KMS-11 (cell line): ENCODE measurements around the gene LRRC4C.

Experiments used
- H2AFZ ChIP-seq: fragments of 200-600 bp; sonication (generic); 2 replicates; pipeline ENCODE4 v1.6.1; 2016; ENCODE audit warnings: antibody characterized with exemption, mixed run types, low read depth
- H3K27ac ChIP-seq: fragments of 200-600 bp; sonication (generic); 2 replicates; pipeline ENCODE4 v1.6.1; 2016; ENCODE audit warnings: mild to moderate bottlenecking, mixed run types
- H3K27me3 ChIP-seq: fragments of 200-600 bp; sonication (generic); 2 replicates; pipeline ENCODE4 v1.6.1; 2017; ENCODE audit warnings: mild to moderate bottlenecking, low read depth, mixed run types, moderate library complexity; ENCODE audit not compliant: insufficient read depth
- H3K36me3 ChIP-seq: fragments of 200-600 bp; sonication (generic); 2 replicates; pipeline ENCODE4 v1.6.1; 2017; ENCODE audit warnings: mild to moderate bottlenecking, mixed run types; ENCODE audit not compliant: insufficient read depth
- H3K4me1 ChIP-seq: fragments of 200-600 bp; sonication (generic); 2 replicates; pipeline ENCODE4 v1.6.1; 2016; ENCODE audit warnings: mild to moderate bottlenecking, low read depth, mixed run types; ENCODE audit not compliant: poor library complexity, severe bottlenecking
- H3K4me2 ChIP-seq: fragments of 200-600 bp; sonication (generic); 2 replicates; pipeline ENCODE4 v1.7.0; 2016; ENCODE audit warnings: mild to moderate bottlenecking, mixed run types
- H3K4me3 ChIP-seq: fragments of 200-600 bp; sonication (generic); IDR thresholded peaks from 2 replicates; pipeline ENCODE4 v1.6.1; 2017; ENCODE audit warnings: low read depth, low read length, mixed read lengths; ENCODE audit not compliant: insufficient read depth
- H3K79me2 ChIP-seq: fragments of 200-600 bp; sonication (generic); 2 replicates; pipeline ENCODE4 v1.6.1; 2016; ENCODE audit warnings: low read depth, mixed run types; ENCODE audit not compliant: insufficient read depth
- H3K9ac ChIP-seq: fragments of 200-600 bp; sonication (generic); 2 replicates; pipeline ENCODE4 v1.6.1; 2016; ENCODE audit warnings: mild to moderate bottlenecking, mixed run types
- H4K20me1 ChIP-seq: fragments of 200-600 bp; sonication (generic); 2 replicates; pipeline ENCODE4 v1.6.1; 2016; ENCODE audit warnings: mild to moderate bottlenecking, mixed run types; ENCODE audit not compliant: insufficient read depth
- TF ChIP-seq, protein P1 (sequence below): fragments of 200-600 bp; sonication (generic); conservative IDR thresholded peaks from 2 replicates; pipeline ENCODE4 v1.6.1; 2017; ENCODE audit warnings: low read depth, mild to moderate bottlenecking, antibody characterized with exemption, low read length, moderate library complexity, mixed read lengths

LRRC4C gene

DNA sequence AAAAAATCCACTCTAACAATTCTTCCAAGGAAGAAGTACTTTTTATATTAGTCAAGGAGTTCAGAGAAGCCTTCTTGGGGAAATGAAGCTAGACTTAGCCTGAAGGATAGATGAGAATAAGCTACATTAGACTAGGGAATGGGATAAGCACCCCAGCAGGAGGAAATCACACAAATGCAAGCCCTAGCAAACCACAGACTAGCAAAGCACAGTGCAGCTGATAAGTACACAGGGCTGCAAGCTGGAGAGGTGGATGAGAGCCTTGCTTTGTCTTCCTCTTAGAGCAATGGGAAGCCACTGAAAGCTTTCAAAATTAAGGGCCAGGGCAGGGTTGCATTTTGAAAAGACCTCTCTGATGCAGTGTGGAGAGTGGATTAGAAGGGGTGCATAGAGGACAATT, 946.2 kb downstream of the LRRC4C start:
- no peak overlapping the region for H3K4me2 ChIP-seq
- H3K4me1 ChIP-seq: no peaks in the 10 kb centered on the region
- no peaks in the 10 kb centered on the region for H3K36me3 ChIP-seq
- no peak overlapping the region for H2AFZ ChIP-seq
- no peaks in the 10 kb centered on the region for H4K20me1 ChIP-seq
- TF ChIP-seq, protein P1, sequence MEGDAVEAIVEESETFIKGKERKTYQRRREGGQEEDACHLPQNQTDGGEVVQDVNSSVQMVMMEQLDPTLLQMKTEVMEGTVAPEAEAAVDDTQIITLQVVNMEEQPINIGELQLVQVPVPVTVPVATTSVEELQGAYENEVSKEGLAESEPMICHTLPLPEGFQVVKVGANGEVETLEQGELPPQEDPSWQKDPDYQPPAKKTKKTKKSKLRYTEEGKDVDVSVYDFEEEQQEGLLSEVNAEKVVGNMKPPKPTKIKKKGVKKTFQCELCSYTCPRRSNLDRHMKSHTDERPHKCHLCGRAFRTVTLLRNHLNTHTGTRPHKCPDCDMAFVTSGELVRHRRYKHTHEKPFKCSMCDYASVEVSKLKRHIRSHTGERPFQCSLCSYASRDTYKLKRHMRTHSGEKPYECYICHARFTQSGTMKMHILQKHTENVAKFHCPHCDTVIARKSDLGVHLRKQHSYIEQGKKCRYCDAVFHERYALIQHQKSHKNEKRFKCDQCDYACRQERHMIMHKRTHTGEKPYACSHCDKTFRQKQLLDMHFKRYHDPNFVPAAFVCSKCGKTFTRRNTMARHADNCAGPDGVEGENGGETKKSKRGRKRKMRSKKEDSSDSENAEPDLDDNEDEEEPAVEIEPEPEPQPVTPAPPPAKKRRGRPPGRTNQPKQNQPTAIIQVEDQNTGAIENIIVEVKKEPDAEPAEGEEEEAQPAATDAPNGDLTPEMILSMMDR: no peak
- H3K27me3 ChIP-seq: no peaks in the 10 kb centered on the region
- H3K79me2 ChIP-seq: no peaks in the 10 kb centered on the region
- H3K4me3 ChIP-seq: no peak overlapping the region
- H3K27ac ChIP-seq: no peak overlapping the region
- no peak overlapping the region for H3K9ac ChIP-seq

DNA sequence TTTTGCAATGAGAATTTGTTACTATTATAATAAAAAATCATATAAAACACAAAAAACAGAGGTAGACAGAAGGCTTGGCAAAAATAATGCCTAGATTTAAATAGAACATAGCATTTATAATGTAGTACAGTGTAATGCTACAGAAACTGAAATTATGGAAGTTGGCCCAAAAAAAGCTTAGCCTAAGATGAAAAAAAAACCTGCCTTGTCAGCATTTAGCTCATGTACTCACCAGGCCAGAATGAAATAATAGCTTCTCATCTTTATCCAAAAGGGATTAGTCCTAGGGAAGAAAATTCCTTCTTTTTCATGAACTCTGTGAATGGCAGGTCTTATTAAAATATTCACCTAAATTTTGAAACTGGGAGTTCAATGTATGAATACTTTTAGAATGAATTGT, 951.1 kb downstream of the LRRC4C start:
- H3K36me3 ChIP-seq: no peaks in the 10 kb centered on the region
- H2AFZ ChIP-seq: no peak overlapping the region
- H3K27me3 ChIP-seq: no peaks in the 10 kb centered on the region
- H3K79me2 ChIP-seq: no peaks in the 10 kb centered on the region
- no peak overlapping the region for H3K4me3 ChIP-seq
- H3K4me1 ChIP-seq: no peaks in the 10 kb centered on the region
- H3K4me2 ChIP-seq: no peak overlapping the region
- H3K27ac ChIP-seq: no peak overlapping the region
- no peaks in the 10 kb centered on the region for H4K20me1 ChIP-seq
- TF ChIP-seq, protein P1: no peak
- H3K9ac ChIP-seq: no peak overlapping the region

DNA sequence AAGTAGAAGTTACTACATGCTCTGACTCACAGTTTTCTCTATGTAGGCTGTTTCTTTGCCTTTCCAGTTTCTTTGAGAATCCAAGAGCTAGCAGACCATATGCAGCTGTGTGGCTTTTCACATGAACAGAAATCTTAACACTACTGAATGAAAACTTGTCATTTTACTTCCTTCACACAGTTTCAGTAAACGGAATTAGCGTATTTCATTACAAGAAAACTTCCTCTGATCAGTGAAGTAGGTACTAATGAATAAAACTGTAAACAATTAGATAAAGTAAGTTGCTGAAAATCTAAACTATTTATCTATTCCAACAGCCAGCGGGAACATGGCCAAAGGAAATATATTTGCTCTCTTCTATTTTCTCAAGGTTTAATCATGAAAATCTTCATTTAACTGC, 953.2 kb downstream of the LRRC4C start:
- Histone ChIP-seq H3K27me3 (no peaks in the 10 kb centered on the region), H3K4me1 (no peaks in the 10 kb centered on the region), H3K79me2 (no peaks in the 10 kb centered on the region), H4K20me1 (no peaks in the 10 kb centered on the region), H3K4me3 (no peak overlapping the region), H2AFZ (no peak overlapping the region), H3K4me2 (no peak overlapping the region), H3K27ac (no peak overlapping the region), H3K36me3 (no peaks in the 10 kb centered on the region), H3K9ac (no peak overlapping the region)
- TF ChIP-seq, protein P1: no peak

DNA sequence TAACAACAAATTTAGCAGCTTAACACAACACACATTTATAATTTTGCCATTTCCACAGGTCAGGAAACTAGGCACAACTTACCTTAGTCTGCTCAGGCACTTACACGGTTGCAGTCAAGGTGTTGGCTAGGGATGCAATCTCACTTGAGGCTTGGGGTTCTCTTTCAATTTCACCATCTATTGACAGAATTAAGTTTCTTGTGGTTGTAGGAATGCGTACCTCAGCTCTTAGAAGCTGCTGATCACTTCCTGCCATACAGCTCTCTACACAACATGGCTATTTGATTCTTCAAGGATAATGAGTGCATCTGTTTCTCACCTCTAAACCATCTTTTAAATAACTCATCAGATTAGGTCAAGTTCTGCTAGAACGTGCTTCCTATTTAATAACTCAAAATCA, 968.1 kb downstream of the LRRC4C start:
- TF ChIP-seq, protein P1: no peak
- no peak overlapping the region for H2AFZ ChIP-seq
- peaks cover 14% of the 10 kb centered on the region for H3K4me1 ChIP-seq
- peak overlapping the region; percentile 2; the same call in 1 of the 2 replicates for H3K4me2 ChIP-seq
- no peak overlapping the region for H3K9ac ChIP-seq
- no peaks in the 10 kb centered on the region for H4K20me1 ChIP-seq
- H3K27me3 ChIP-seq: no peaks in the 10 kb centered on the region
- no peak overlapping the region for H3K27ac ChIP-seq
- no peaks in the 10 kb centered on the region for H3K79me2 ChIP-seq
- no peak overlapping the region for H3K4me3 ChIP-seq
- no peaks in the 10 kb centered on the region for H3K36me3 ChIP-seq
